ENCODE results near the gene ZNF536.

ZNF536 gene

GRCh38 chr19:30606114-30607050, 234.2 kb downstream of the ZNF536 start:
- no peak for DNase-seq (ENCODE audit: low read depth)
